ENCODE data around the gene MYO15A.

The MYO15A gene, protein sequence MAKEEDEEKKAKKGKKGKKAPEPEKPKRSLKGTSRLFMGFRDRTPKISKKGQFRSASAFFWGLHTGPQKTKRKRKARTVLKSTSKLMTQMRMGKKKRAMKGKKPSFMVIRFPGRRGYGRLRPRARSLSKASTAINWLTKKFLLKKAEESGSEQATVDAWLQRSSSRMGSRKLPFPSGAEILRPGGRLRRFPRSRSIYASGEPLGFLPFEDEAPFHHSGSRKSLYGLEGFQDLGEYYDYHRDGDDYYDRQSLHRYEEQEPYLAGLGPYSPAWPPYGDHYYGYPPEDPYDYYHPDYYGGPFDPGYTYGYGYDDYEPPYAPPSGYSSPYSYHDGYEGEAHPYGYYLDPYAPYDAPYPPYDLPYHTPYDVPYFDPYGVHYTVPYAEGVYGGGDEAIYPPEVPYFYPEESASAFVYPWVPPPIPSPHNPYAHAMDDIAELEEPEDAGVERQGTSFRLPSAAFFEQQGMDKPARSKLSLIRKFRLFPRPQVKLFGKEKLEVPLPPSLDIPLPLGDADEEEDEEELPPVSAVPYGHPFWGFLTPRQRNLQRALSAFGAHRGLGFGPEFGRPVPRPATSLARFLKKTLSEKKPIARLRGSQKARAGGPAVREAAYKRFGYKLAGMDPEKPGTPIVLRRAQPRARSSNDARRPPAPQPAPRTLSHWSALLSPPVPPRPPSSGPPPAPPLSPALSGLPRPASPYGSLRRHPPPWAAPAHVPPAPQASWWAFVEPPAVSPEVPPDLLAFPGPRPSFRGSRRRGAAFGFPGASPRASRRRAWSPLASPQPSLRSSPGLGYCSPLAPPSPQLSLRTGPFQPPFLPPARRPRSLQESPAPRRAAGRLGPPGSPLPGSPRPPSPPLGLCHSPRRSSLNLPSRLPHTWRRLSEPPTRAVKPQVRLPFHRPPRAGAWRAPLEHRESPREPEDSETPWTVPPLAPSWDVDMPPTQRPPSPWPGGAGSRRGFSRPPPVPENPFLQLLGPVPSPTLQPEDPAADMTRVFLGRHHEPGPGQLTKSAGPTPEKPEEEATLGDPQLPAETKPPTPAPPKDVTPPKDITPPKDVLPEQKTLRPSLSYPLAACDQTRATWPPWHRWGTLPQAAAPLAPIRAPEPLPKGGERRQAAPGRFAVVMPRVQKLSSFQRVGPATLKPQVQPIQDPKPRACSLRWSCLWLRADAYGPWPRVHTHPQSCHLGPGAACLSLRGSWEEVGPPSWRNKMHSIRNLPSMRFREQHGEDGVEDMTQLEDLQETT (N-terminal part only)

DNA sequence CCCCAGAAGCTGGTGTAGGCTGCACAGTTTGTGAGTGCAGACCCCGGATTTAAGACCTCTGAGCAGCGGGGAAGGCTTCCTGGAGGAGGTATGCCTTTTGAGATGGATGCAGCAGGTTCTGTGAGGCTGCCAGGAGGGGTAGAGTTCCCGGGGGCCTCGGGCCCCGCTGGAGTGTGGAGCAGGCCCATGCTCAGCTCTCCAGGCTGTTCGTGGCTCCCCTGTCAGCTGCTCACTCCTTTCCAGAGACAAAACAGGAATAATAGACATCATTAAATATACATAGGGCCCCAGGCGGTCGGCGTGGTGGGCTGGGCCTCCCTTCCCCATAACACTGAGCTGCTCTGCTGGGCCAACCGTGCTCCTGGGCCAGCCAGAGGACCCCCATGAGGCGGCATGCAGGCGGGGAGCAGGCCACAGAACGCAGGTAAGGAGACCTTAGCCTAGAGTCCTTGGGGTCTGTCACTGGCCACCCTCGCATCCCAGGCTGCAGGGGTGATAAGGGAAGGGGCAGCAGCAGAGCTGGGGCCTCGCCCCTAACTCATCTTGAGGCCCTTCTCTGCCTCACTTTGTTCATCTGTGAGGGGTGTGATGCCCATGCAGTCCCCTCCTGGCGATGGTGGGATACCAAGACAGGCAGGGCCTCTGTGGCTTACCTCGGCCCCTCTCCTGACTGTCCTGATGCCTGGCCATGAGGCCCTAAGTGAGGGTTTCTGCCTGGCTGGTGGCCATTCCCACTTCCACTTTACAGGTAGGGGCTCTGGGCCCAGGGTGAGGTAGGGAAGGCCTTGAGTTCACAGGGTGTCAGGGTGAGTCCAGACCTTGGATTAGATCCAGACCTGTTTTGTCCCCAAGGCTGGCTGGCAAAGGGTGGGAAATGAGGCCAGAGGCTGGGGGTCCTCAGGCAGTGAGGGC lies at the start of gene MYO15A:
Gene MYO15A, plus strand, starts transcription at position 356 of the 912 bp plus-strand sequence. CDS start 10,045 bp downstream, outside the sequence.
- Mint-ChIP-seq H3K27ac (peak within 1 kb of the TSS; percentile 17), H3K27me3 (no peaks in the 10 kb centered on the region), H3K9me3 (no peaks in the 10 kb centered on the region), H3K36me3 (peaks cover 20% of the 10 kb centered on the region), H3K4me3 (no peak within 1 kb of the TSS), H3K4me1 (peaks cover 3% of the 10 kb centered on the region)
- no peak for ATAC-seq

DNA sequence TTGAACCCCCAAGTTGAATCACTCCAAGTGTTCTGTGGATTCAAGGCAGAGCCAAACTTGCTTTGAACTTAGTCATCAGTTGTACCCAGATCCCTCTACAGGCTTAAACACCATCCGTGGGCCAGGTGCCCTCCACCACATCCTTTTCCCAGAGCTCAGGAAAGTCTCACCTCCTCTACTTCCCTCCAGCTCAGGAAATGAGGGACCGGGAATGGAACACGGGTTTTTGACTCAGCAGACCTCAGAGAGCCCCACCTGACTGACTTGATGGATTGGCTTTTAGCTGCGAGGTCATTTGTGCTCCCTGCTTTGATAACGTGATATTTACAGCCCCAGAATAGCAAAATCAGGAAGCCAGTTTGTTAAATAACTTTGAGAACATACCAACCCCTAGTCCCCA lies 49.3 kb upstream of the MYO15A start:
- H3K9me3 Mint-ChIP-seq, result no peaks in the 10 kb centered on the region
- no peak overlapping the region for H3K27ac Mint-ChIP-seq
- H3K36me3 Mint-ChIP-seq, result peaks cover 47% of the 10 kb centered on the region
- no peaks in the 10 kb centered on the region for H3K27me3 Mint-ChIP-seq
- no peaks in the 10 kb centered on the region for H3K4me1 Mint-ChIP-seq
- no peak for ATAC-seq
- H3K4me3 Mint-ChIP-seq, result no peak overlapping the region

- H3K9me3 Mint-ChIP-seq, result no peaks in the 10 kb centered on the region
- H3K36me3 Mint-ChIP-seq, result peaks cover 38% of the 10 kb centered on the region
- H3K27ac Mint-ChIP-seq, result no peak overlapping the region
- no peak overlapping the region for H3K4me3 Mint-ChIP-seq
- no peaks in the 10 kb centered on the region for H3K27me3 Mint-ChIP-seq
- ATAC-seq, result no peak
- H3K4me1 Mint-ChIP-seq, result no peaks in the 10 kb centered on the region
These were observed 44.5 kb upstream of the MYO15A start for GRCh38 chr17:18064053-18064452.

GRCh38 chr17:18065546-18065945 lies 43.0 kb upstream of the MYO15A start:
- Mint-ChIP-seq H3K27ac (no peak overlapping the region), H3K27me3 (no peaks in the 10 kb centered on the region), H3K9me3 (no peaks in the 10 kb centered on the region), H3K4me1 (no peaks in the 10 kb centered on the region), H3K36me3 (peaks cover 33% of the 10 kb centered on the region), H3K4me3 (no peak overlapping the region)
- ATAC-seq, result no peak

GRCh38 chr17:18066866-18067265 lies 41.7 kb upstream of the MYO15A start:
- Mint-ChIP-seq H3K4me3 (no peak overlapping the region), H3K36me3 (peaks cover 33% of the 10 kb centered on the region), H3K9me3 (no peaks in the 10 kb centered on the region), H3K27me3 (no peaks in the 10 kb centered on the region), H3K4me1 (no peaks in the 10 kb centered on the region), H3K27ac (no peak overlapping the region)
- no peak for ATAC-seq

- Mint-ChIP-seq H3K9me3 (no peaks in the 10 kb centered on the region), H3K27me3 (peaks cover under 1% of the 10 kb centered on the region), H3K36me3 (peaks cover 24% of the 10 kb centered on the region), H3K27ac (no peak overlapping the region), H3K4me3 (no peak overlapping the region), H3K4me1 (no peaks in the 10 kb centered on the region)
- ATAC-seq, result no peak
These were observed 39.5 kb upstream of the MYO15A start for GRCh38 chr17:18069101-18069500.

GRCh38 chr17:18070861-18071340 lies 37.7 kb upstream of the MYO15A start:
- no peaks in the 10 kb centered on the region for H3K4me1 Mint-ChIP-seq
- no peak for ATAC-seq
- H3K36me3 Mint-ChIP-seq, result peaks cover 7% of the 10 kb centered on the region
- H3K9me3 Mint-ChIP-seq, result no peaks in the 10 kb centered on the region
- no peak overlapping the region for H3K4me3 Mint-ChIP-seq
- H3K27me3 Mint-ChIP-seq, result peaks cover 18% of the 10 kb centered on the region
- no peak overlapping the region for H3K27ac Mint-ChIP-seq

GRCh38 chr17:18071751-18072150 lies 36.8 kb upstream of the MYO15A start:
- Mint-ChIP-seq H3K9me3 (no peaks in the 10 kb centered on the region), H3K27me3 (peaks cover 26% of the 10 kb centered on the region), H3K27ac (no peak overlapping the region), H3K4me1 (no peaks in the 10 kb centered on the region), H3K4me3 (no peak overlapping the region), H3K36me3 (no peaks in the 10 kb centered on the region)
- no peak for ATAC-seq

DNA sequence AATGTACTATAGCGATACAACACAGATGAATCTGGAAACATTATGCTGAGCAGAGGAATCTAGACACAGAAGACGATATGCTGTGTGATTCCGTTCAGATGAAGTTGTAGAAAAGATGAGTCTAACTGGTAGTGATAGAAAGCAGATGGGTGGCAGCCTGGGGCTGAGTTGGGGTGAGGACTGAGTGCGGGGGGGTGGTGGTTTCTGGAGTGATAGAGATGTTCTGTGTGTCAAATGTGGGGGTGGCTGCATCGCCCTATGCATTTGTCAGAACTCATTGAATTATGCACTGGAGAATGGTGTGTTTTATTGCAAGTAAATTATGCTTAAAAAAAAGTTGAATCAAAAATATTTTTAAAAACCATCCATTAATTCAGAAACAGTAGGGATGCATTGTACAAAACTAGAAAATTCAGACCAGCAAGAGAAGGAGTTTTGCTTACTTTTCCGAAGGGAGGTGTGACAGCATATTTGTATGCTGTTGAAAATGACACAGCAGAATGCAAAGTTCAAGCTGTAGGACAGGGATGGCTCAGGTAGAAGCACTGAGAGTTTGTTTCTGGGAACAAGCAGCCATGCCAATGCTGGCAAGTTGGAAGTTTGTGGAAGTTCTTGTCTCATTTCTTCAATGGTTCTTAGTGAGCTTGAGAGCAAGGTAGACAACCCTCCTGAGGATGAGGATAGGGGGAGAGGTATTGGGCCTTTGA lies 33.8 kb upstream of the MYO15A start:
- peaks cover 33% of the 10 kb centered on the region for H3K27me3 Mint-ChIP-seq
- H3K4me3 Mint-ChIP-seq, result no peak overlapping the region
- no peak for ATAC-seq
- no peaks in the 10 kb centered on the region for H3K36me3 Mint-ChIP-seq
- no peaks in the 10 kb centered on the region for H3K9me3 Mint-ChIP-seq
- H3K27ac Mint-ChIP-seq, result no peak overlapping the region
- no peaks in the 10 kb centered on the region for H3K4me1 Mint-ChIP-seq

DNA sequence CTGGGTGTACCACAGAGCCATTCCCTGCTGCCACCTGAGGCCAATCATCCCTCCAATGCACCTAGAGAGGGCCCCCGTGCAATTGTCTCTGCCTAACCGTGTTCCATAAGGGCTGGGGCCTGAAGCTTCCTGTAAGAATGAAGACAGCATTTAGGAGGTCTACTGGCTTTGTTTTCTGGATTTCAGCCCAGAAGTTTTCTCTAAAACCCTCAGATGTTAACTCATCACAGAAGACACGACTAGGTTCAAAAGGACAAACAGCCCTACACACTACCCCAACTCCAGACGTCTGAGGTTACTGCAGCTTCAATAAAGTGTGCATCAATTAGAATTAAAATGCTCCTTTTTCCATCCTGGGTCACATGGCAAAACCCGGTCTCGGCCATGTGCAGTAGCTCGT lies 31.6 kb upstream of the MYO15A start:
- Mint-ChIP-seq H3K4me1 (no peaks in the 10 kb centered on the region), H3K27me3 (peaks cover 49% of the 10 kb centered on the region), H3K27ac (no peak overlapping the region), H3K9me3 (no peaks in the 10 kb centered on the region), H3K36me3 (no peaks in the 10 kb centered on the region), H3K4me3 (no peak overlapping the region)
- no peak for ATAC-seq

DNA sequence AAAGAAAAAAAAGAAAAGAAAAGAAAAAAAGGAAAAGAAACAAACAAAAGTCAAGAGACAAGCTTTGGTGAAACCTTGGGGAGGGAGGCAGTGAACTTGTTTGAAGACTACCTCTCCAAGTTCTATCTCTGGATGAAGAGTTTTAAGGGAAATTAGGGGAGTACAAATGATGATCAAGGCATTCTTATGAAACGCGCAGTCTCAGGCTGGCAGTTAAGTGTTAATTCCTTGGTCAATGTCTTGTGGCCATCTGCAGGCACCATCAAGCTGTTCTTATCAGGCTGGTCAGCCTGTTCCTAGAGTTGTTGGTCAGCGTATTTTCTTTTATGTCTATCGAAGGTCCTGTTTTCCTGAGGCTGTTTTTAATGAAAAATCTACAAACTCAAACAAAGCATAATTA lies 29.0 kb upstream of the MYO15A start:
- H3K4me3 Mint-ChIP-seq, result no peak overlapping the region
- H3K9me3 Mint-ChIP-seq, result no peaks in the 10 kb centered on the region
- H3K27me3 Mint-ChIP-seq, result peaks cover 44% of the 10 kb centered on the region
- no peaks in the 10 kb centered on the region for H3K36me3 Mint-ChIP-seq
- ATAC-seq, result no peak
- no peak overlapping the region for H3K27ac Mint-ChIP-seq
- H3K4me1 Mint-ChIP-seq, result no peaks in the 10 kb centered on the region

- H3K36me3 Mint-ChIP-seq, result no peaks in the 10 kb centered on the region
- H3K27ac Mint-ChIP-seq, result no peak overlapping the region
- no peak for ATAC-seq
These were observed 24.3 kb upstream of the MYO15A start for GRCh38 chr17:18084256-18084655.

GRCh38 chr17:18087610-18088491 lies 20.7 kb upstream of the MYO15A start, which contains the start of gene DRG2:
DRG2 (plus strand) TSS chr17:18087948; CDS start chr17:18088024, 76 bp downstream.
- no peaks in the 10 kb centered on the region for H3K27me3 Mint-ChIP-seq
- H3K4me1 Mint-ChIP-seq, result peaks cover 34% of the 10 kb centered on the region
- peak within 1 kb of the TSS; percentile 98 for H3K4me3 Mint-ChIP-seq
- peak within 1 kb of the TSS; percentile 99 for H3K27ac Mint-ChIP-seq
- H3K9me3 Mint-ChIP-seq, result no peaks in the 10 kb centered on the region
- peaks cover 6% of the 10 kb centered on the region for H3K36me3 Mint-ChIP-seq
- ATAC-seq, result peak; percentile 92

More at GRCh38 chr17:18084256-18084655, 24.3 kb upstream of the MYO15A start:
- Mint-ChIP-seq H3K9me3 (no peaks in the 10 kb centered on the region), H3K4me1 (peaks cover 20% of the 10 kb centered on the region), H3K4me3 (no peak overlapping the region), H3K27me3 (peaks cover 16% of the 10 kb centered on the region)

Data from stimulated activated memory B cell treated with anti-CD40 and anti-IgM and Interleukin-4, amounts not matched to agents 10 μg/mL and 1 μg/mL and 100 μg/mL, for 72 hours (primary cell).